ENCODE measurements around the gene FOXK2. TPM values are rescaled to one million over a fixed set of nuclear protein-coding genes. Genes with fewer than 3 reads are reported as not detected.

FOXK2 gene
- total RNA-seq, 6 donors from 2014 or later: 50.8 to 92.7 (median 58.9) TPM

- 73 to 81% methylated on average over 15 of the region's 15 CpGs for WGBS, 2 donors
- Histone ChIP-seq H3K9me3 (no peaks in the 10 kb centered on the region), H3K27ac (no peak overlapping the region), H3K4me1 (no peaks in the 10 kb centered on the region), H3K36me3 (peaks cover 14 to 96% (median 79%) of the 10 kb centered on the region in 4 donors), H3K27me3 (no peaks in the 10 kb centered on the region), H3K4me3 (no peak overlapping the region)
- TF ChIP-seq CTCF (IDR thresholded peaks at IDR 0.05) (no peak), EP300 (IDR thresholded peaks at IDR 0.05) (no peak), POLR2AphosphoS5 (IDR thresholded peaks at IDR 0.05) (no peak), POLR2A (IDR thresholded peaks at IDR 0.05) (no peak)
- ATAC-seq (ENCODE audit: low FRiP score in 2 of 2) (no peak), DNase-seq (no peak)
Measured at GRCh38 chr17:82623707-82624106, 104.2 kb downstream of the FOXK2 start.

- TF ChIP-seq CTCF (IDR thresholded peaks at IDR 0.05) (no peak), EP300 (IDR thresholded peaks at IDR 0.05) (no peak), POLR2A (IDR thresholded peaks at IDR 0.05) (no peak), POLR2AphosphoS5 (IDR thresholded peaks at IDR 0.05) (no peak)
- Histone ChIP-seq H3K4me3 (no peak overlapping the region), H3K4me1 (no peaks in the 10 kb centered on the region), H3K27ac (peak overlapping the region in 3 of 4 donors; percentile 32 to 76 (median 51)), H3K27me3 (no peaks in the 10 kb centered on the region), H3K9me3 (no peaks in the 10 kb centered on the region), H3K36me3 (peaks cover 8 to 83% (median 62%) of the 10 kb centered on the region in 4 donors)
- DNase-seq (no peak), ATAC-seq (ENCODE audit: low FRiP score in 2 of 2) (no peak)
- 91 to 93% methylated on average over 18 to 21 of the region's 21 CpGs for WGBS, 2 donors
Measured at GRCh38 chr17:82627405-82627804, 107.9 kb downstream of the FOXK2 start.

- Histone ChIP-seq H3K4me3 (no peak overlapping the region), H3K36me3 (peaks cover 8 to 78% (median 52%) of the 10 kb centered on the region in 4 donors), H3K27me3 (no peaks in the 10 kb centered on the region), H3K4me1 (no peaks in the 10 kb centered on the region), H3K9me3 (no peaks in the 10 kb centered on the region), H3K27ac (no peak overlapping the region)
- no peak for ATAC-seq (ENCODE audit: low FRiP score in 2 of 2)
- WGBS, 2 donors: 87 to 88% methylated on average over 8 of the region's 8 CpGs
- DNase-seq: no peak
- TF ChIP-seq POLR2AphosphoS5 (IDR thresholded peaks at IDR 0.05) (no peak), EP300 (IDR thresholded peaks at IDR 0.05) (no peak), POLR2A (IDR thresholded peaks at IDR 0.05) (no peak), CTCF (IDR thresholded peaks at IDR 0.05) (no peak)
Measured at GRCh38 chr17:82629748-82630147, 110.2 kb downstream of the FOXK2 start.

GRCh38 chr17:82630212-82630611 lies 110.7 kb downstream of the FOXK2 start:
- ATAC-seq (ENCODE audit: low FRiP score in 2 of 2): no peak
- Histone ChIP-seq H3K4me3 (no peak overlapping the region), H3K27ac (no peak overlapping the region), H3K4me1 (no peaks in the 10 kb centered on the region), H3K27me3 (no peaks in the 10 kb centered on the region), H3K9me3 (no peaks in the 10 kb centered on the region), H3K36me3 (peaks cover 8 to 73% (median 47%) of the 10 kb centered on the region in 4 donors)
- TF ChIP-seq CTCF (IDR thresholded peaks at IDR 0.05) (no peak), EP300 (IDR thresholded peaks at IDR 0.05) (no peak), POLR2A (IDR thresholded peaks at IDR 0.05) (no peak), POLR2AphosphoS5 (IDR thresholded peaks at IDR 0.05) (no peak)
- 90 to 96% methylated on average over 12 of the region's 12 CpGs for WGBS, 2 donors
- DNase-seq: no peak

- TF ChIP-seq POLR2A (IDR thresholded peaks at IDR 0.05) (no peak), EP300 (IDR thresholded peaks at IDR 0.05) (no peak), CTCF (IDR thresholded peaks at IDR 0.05) (no peak), POLR2AphosphoS5 (IDR thresholded peaks at IDR 0.05) (no peak)
- no peak for ATAC-seq (ENCODE audit: low FRiP score in 2 of 2)
- WGBS, 2 donors: 65 to 74% methylated on average over 6 of the region's 6 CpGs
- Histone ChIP-seq H3K9me3 (no peaks in the 10 kb centered on the region), H3K27me3 (no peaks in the 10 kb centered on the region), H3K27ac (no peak overlapping the region), H3K4me1 (no peaks in the 10 kb centered on the region), H3K4me3 (no peak overlapping the region), H3K36me3 (peaks cover 8 to 61% (median 35%) of the 10 kb centered on the region in 4 donors)
- no peak for DNase-seq
Measured at GRCh38 chr17:82631544-82631943, 112.0 kb downstream of the FOXK2 start.

Data from upper lobe of left lung (tissue), 6 donors.